Measurements from ENCODE around the gene QSOX2.

The QSOX2 gene

GRCh38 chr9:136229096-136230065 lies 16.2 kb downstream of the QSOX2 start:
- no peak for TF ChIP-seq CTCF (IDR thresholded peaks at IDR 0.05; ENCODE audit: control insufficient read depth, extremely low read depth, insufficient read depth)
- DNase-seq (ENCODE audit: low read depth) = peak; percentile 47
- no peak overlapping the region for H3K4me3 ChIP-seq (ENCODE audit: low read depth, low read length)

- no peak for DNase-seq (ENCODE audit: low read depth)
- no peak overlapping the region for H3K4me3 ChIP-seq (ENCODE audit: low read depth, low read length)
- TF ChIP-seq CTCF (IDR thresholded peaks at IDR 0.05; ENCODE audit: control insufficient read depth, extremely low read depth, insufficient read depth) = no peak
These were observed 17.3 kb downstream of the QSOX2 start for GRCh38 chr9:136228107-136228875.

GRCh38 chr9:136226680-136227407 lies 18.8 kb downstream of the QSOX2 start:
- TF ChIP-seq CTCF (IDR thresholded peaks at IDR 0.05; ENCODE audit: control insufficient read depth, extremely low read depth, insufficient read depth) = no peak
- H3K4me3 ChIP-seq (ENCODE audit: low read depth, low read length) = no peak overlapping the region
- DNase-seq (ENCODE audit: low read depth) = no peak

- no peak overlapping the region for H3K4me3 ChIP-seq (ENCODE audit: low read depth, low read length)
- peak; percentile 98 for TF ChIP-seq CTCF (IDR thresholded peaks at IDR 0.05; ENCODE audit: control insufficient read depth, extremely low read depth, insufficient read depth)
- DNase-seq (ENCODE audit: low read depth) = peak; percentile 15
These were observed 19.6 kb downstream of the QSOX2 start for GRCh38 chr9:136225748-136226679.

- no peak for TF ChIP-seq CTCF (IDR thresholded peaks at IDR 0.05; ENCODE audit: control insufficient read depth, extremely low read depth, insufficient read depth)
- H3K4me3 ChIP-seq (ENCODE audit: low read depth, low read length) = no peak overlapping the region
- DNase-seq (ENCODE audit: low read depth) = no peak
These were observed 20.3 kb downstream of the QSOX2 start for GRCh38 chr9:136225366-136225747.
